HEK293 (cell line): ENCODE results near the gene PIN1.

Experiments
- CTCF ChIA-PET: fragments of 350-600 bp; formaldehyde crosslinking; extraction: SDS; loops from one replicate; lab custom pipeline; 2021; ENCODE audit warnings: antibody characterized with exemption; lab: Yijun Ruan, JAX
- POLR2A ChIA-PET: fragments of 300-600 bp; formaldehyde crosslinking; extraction: SDS; loops from one replicate; lab custom pipeline; 2020; ENCODE audit warnings: antibody characterized with exemption, inconsistent platforms; lab: Yijun Ruan, JAX
- H3K27ac ChIP-seq: fragments of 200-500 bp; sonication (Bioruptor generic); 2 replicates; pipeline ENCODE4 v1.5.1; 2014; ENCODE audit warnings: low read depth, low read length, control low read depth, inconsistent platforms; ENCODE audit errors: extremely low read depth
- H3K36me3 ChIP-seq, 2 experiments: fragments of 200-500 bp in 1 of 2; sonication (Bioruptor generic) in 1 of 2; 1 replicate in 1 of 2; 2 replicates in 1 of 2; pipeline ENCODE4 v1.5.1; 2014 to 2017; ENCODE audit warnings: inconsistent platforms in 2 of 2, low read length in 2 of 2; ENCODE audit not compliant: control insufficient read depth in 2 of 2, insufficient read depth in 1 of 2
- H3K4me1 ChIP-seq: fragments of 200-500 bp; sonication (Bioruptor generic); 2 replicates; pipeline ENCODE4 v1.5.1; 2014; ENCODE audit warnings: mild to moderate bottlenecking, low read length, inconsistent platforms; ENCODE audit not compliant: control insufficient read depth, insufficient read depth
- H3K4me3 ChIP-seq: 2 replicates; pipeline ENCODE4 v1.5.1; 2011; ENCODE audit warnings: low read depth, mild to moderate bottlenecking, control low read depth, low read length, moderate library complexity
- H3K9me3 ChIP-seq: fragments of 200-500 bp; sonication (Bioruptor generic); 2 replicates; pipeline ENCODE4 v1.5.1; 2014; ENCODE audit warnings: low read depth, low read length, inconsistent platforms; ENCODE audit not compliant: control insufficient read depth, insufficient read depth
- AEBP2 ChIP-seq: fragments of 450-650 bp; formaldehyde crosslinking; IDR thresholded peaks from 2 replicates; pipeline ENCODE4 v1.5.1; 2016; ENCODE audit warnings: missing biosample characterization, missing genetic modification characterization, borderline replicate concordance
- KLF7 ChIP-seq: fragments of 450-650 bp; formaldehyde crosslinking; IDR thresholded peaks from 2 replicates; pipeline ENCODE4 v1.5.1; 2016; ENCODE audit warnings: missing biosample characterization, missing genetic modification characterization, borderline replicate concordance
- KLF8 ChIP-seq: fragments of 450-650 bp; formaldehyde crosslinking; IDR thresholded peaks from 2 replicates; pipeline ENCODE4 v1.5.1; 2016; ENCODE audit warnings: missing biosample characterization, missing genetic modification characterization
- ZBTB1 ChIP-seq: fragments of 450-650 bp; formaldehyde crosslinking; IDR thresholded peaks from 2 replicates; pipeline ENCODE4 v1.5.1; 2016; ENCODE audit warnings: missing biosample characterization, missing genetic modification characterization
- ZBTB6 ChIP-seq: fragments of 450-650 bp; formaldehyde crosslinking; IDR thresholded peaks from 2 replicates; pipeline ENCODE4 v1.5.1; 2017; ENCODE audit warnings: missing biosample characterization, missing genetic modification characterization
- ZBTB7A ChIP-seq: fragments of 450-650 bp; formaldehyde crosslinking; IDR thresholded peaks from 2 replicates; pipeline ENCODE4 v1.5.1; 2016; ENCODE audit warnings: low read depth, missing biosample characterization, missing genetic modification characterization
- ZNF473 ChIP-seq: fragments of 450-650 bp; formaldehyde crosslinking; IDR thresholded peaks from 2 replicates; pipeline ENCODE4 v1.5.1; 2017; ENCODE audit warnings: missing biosample characterization, missing genetic modification characterization
- ZNF596 ChIP-seq: fragments of 450-650 bp; IDR thresholded peaks from 2 replicates; pipeline ENCODE4 v1.5.0; 2018; ENCODE audit warnings: missing biosample characterization, mild to moderate bottlenecking, missing genetic modification characterization, moderate library complexity
- ZNF670 ChIP-seq: fragments of 450-650 bp; formaldehyde crosslinking; IDR thresholded peaks from 2 replicates; pipeline ENCODE4 v1.5.1; 2016; ENCODE audit warnings: missing biosample characterization, missing genetic modification characterization, low read depth
- ZNF76 ChIP-seq: fragments of 450-650 bp; formaldehyde crosslinking; IDR thresholded peaks from 2 replicates; pipeline ENCODE4; 2016; ENCODE audit warnings: low read depth, missing biosample characterization, missing genetic modification characterization, borderline replicate concordance
- ZNF768 ChIP-seq: fragments of 450-650 bp; formaldehyde crosslinking; IDR thresholded peaks from 2 replicates; pipeline ENCODE4 v1.5.1; 2018; ENCODE audit warnings: missing biosample characterization, mild to moderate bottlenecking, missing genetic modification characterization
- TF ChIP-seq, protein P1 (sequence below): fragments of 450-650 bp; formaldehyde crosslinking; IDR thresholded peaks from 2 replicates; pipeline ENCODE4 v1.5.1; 2016; ENCODE audit warnings: missing biosample characterization, missing genetic modification characterization

PIN1 gene

DNA sequence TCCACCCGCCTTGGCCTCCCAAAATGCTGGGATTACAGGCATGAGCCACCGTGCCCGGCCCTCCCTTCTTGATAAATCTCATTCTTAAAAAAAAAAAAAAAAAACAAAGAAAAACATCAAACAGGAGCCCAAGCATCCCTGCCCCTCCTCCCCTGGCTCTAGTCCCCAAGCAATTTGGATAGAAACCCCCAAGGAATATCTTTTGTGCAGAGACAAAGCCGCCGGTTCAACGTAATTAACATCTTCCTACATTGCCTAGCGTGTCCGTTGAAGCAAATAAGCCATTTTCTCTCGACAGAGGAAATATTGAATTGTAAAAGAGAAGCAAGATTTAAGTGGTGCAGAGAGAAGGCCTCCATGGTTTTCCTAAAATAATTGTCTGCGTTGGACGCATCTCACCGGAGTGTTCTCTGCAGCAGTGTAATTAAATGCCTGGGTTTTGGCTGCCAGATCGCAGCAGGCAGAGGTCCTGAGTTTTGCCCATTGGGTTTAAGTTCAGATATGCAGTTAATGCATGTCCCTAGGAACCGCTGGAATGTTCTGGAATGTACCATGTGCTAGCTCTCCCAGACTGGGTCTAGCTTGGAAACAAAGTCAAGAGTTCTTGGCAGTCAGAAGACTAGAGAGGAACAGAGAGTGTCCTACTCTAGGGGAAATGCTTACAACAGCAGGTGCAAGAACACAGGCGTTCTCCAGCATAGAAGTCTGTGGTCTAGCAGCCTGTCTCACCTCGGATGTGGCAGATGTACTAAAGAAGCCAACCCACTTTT, 30.8 kb downstream of the PIN1 start:
- Histone ChIP-seq H3K4me3 (no peak overlapping the region), H3K9me3 (no peaks in the 10 kb centered on the region), H3K27ac (no peak overlapping the region), H3K4me1 (no peaks in the 10 kb centered on the region), H3K36me3 (no peaks in the 10 kb centered on the region)
- TF ChIP-seq ZBTB6 (tag by site-specific recombination), result no peak
- POLR2A ChIA-PET, result no interaction called here
- CTCF ChIA-PET, result interaction anchor here (1.1 kb wide), 1 partner anchor 65 kb away, joined by 3 read pairs; no protein-coding TSS in a partner anchor

DNA sequence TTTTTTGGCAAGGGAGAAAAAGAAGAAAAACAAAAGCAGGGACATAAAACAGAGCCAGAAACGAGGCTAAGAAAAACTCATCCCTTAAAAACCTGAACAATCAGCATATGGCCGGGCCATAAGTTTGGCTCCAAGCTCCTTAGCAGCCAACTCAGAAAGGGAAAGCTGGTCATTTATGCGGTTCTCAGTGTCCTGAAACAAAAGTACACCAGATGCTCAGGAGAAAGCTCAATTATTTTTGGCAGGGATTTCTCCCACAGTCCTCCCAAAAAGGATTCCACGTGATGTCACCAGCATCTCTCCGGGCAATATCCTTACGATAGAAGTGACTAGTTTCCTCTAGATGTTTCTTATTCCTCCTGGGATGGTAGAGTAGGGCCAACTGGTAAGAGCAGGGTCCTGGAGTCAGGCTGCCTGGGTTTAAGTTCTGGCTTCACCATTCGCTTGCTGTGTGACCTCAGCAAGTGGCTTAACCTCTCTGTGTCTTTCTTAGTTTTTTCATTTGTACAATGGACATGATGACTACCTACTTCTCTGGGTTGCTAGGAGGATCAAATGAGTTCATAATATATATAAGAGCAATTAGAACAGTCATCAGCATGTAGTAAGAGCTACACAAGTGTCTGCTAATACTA, 34.0 kb downstream of the PIN1 start:
- no peaks in the 10 kb centered on the region for H3K36me3 ChIP-seq
- ChIA-PET CTCF (no interaction called here), POLR2A (interaction anchor here (0.7 kb wide), 1 partner anchor 194 kb away, joined by 4 read pairs; no protein-coding TSS in a partner anchor)
- no peaks in the 10 kb centered on the region for H3K9me3 ChIP-seq
- H3K4me1 ChIP-seq, result no peaks in the 10 kb centered on the region
- TF ChIP-seq ZNF768 (tag by site-specific recombination), result peak; percentile 74; the same call in 1 of the 2 replicates
- no peak for TF ChIP-seq ZNF670 (tag by site-specific recombination)
- no peak overlapping the region for H3K27ac ChIP-seq
- H3K4me3 ChIP-seq, result no peak overlapping the region

DNA sequence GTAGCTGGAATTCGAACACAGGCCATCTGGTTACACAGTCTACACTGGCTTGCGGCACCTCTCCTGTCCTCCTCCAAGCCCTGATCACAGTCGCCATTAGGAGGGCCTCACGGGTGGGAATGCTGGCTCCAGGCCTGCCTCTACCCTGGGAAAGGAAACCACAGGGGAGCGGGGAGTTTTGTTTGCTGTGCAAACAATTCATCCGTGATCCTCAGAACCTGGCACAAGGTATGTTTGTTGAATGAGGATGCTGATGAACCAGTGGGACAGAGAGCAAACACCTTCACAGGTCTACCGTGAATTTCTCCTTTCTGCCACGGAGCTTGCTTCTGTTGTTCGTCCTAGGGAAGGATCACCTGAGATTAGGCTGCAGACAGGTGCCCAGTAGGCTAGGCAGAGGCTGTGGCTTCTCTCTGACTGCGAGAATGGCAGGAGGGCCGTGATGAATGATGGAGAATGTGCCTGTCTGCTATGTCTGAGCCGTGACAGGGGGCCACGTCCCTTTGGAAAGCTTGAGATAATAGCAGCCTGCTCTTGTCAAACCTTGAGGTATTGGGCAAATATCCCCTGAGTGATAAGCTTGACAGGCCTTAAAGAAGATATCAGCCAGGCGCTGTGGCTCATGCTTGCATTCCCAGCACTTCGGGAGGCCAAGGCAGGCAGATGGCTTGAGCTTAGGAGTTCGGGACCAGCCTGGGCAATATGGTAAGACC, 36.7 kb downstream of the PIN1 start:
- Histone ChIP-seq H3K4me3 (no peak overlapping the region), H3K9me3 (no peaks in the 10 kb centered on the region), H3K27ac (no peak overlapping the region), H3K36me3 (no peaks in the 10 kb centered on the region), H3K4me1 (no peaks in the 10 kb centered on the region)
- ChIA-PET POLR2A (interaction anchor here (0.6 kb wide), 2 partner anchors 36 to 43 kb away, joined by 3 read pairs; partner anchors contain the start of gene PIN1), CTCF (interaction anchor here (1.0 to 1.2 kb wide), 2 partner anchors 12 to 58 kb away, joined by 3 read pairs; no protein-coding TSS in a partner anchor)
- TF ChIP-seq ZNF596 (tag by site-specific recombination) (no peak), KLF7 (tag by site-specific recombination) (no peak), ZNF473 (tag by site-specific recombination) (no peak), AEBP2 (tag by site-specific recombination) (no peak), ZBTB7A (tag by site-specific recombination) (no peak), ZNF76 (tag by site-specific recombination) (no peak), ZBTB1 (tag by site-specific recombination) (no peak), KLF8 (tag by site-specific recombination) (no peak)
- TF ChIP-seq, protein P1, sequence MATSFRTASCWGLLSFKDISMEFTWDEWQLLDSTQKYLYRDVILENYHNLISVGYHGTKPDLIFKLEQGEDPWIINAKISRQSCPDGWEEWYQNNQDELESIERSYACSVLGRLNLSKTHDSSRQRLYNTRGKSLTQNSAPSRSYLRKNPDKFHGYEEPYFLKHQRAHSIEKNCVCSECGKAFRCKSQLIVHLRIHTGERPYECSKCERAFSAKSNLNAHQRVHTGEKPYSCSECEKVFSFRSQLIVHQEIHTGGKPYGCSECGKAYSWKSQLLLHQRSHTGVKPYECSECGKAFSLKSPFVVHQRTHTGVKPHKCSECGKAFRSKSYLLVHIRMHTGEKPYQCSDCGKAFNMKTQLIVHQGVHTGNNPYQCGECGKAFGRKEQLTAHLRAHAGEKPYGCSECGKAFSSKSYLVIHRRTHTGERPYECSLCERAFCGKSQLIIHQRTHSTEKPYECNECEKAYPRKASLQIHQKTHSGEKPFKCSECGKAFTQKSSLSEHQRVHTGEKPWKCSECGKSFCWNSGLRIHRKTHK (tag by site-specific recombination), result no peak
